Measurements from ENCODE around the gene LAMC1. TPM values are rescaled to one million over a fixed set of nuclear protein-coding genes. Genes with fewer than 3 reads are reported as not detected.
A peak's percentile ranks its signal among the peaks of the same experiment; 100 is the strongest.
"Not testable (repeated sequence)": the region's sequence is repeated elsewhere in the genome, so short reads cannot be mapped to it uniquely, and the experiment has no call there.

Gene LAMC1
- total RNA-seq, 1 experiment from 2014 or later = 383 TPM

GRCh38 chr1:183043872-183044854, 20.9 kb downstream of the LAMC1 start:
- DNase-seq (ENCODE audit: low read depth) = peak; percentile 90

- no peak for DNase-seq (ENCODE audit: low read depth)
Observed at GRCh38 chr1:183044893-183045649, 21.9 kb downstream of the LAMC1 start.

- no peak for DNase-seq (ENCODE audit: low read depth)
Observed at GRCh38 chr1:183048087-183049085, 25.2 kb downstream of the LAMC1 start.

- DNase-seq (ENCODE audit: low read depth) = no peak
Observed at GRCh38 chr1:183051546-183051945, 28.3 kb downstream of the LAMC1 start.

GRCh38 chr1:183052861-183053260, 29.6 kb downstream of the LAMC1 start:
- no peak for DNase-seq (ENCODE audit: low read depth)

GRCh38 chr1:183058851-183059502, 35.8 kb downstream of the LAMC1 start:
- DNase-seq (ENCODE audit: low read depth) = peak; percentile 48

GRCh38 chr1:183061194-183061593, 38.0 kb downstream of the LAMC1 start:
- DNase-seq (ENCODE audit: low read depth) = no peak

- DNase-seq (ENCODE audit: low read depth) = peak; percentile 56
Observed at GRCh38 chr1:183063349-183063748, 40.1 kb downstream of the LAMC1 start.

GRCh38 chr1:183065168-183065706, 42.0 kb downstream of the LAMC1 start:
- DNase-seq (ENCODE audit: low read depth) = no peak

- DNase-seq (ENCODE audit: low read depth) = not testable (repeated sequence)
Observed at GRCh38 chr1:183066432-183066831, 43.2 kb downstream of the LAMC1 start.

- peak; percentile 35 for DNase-seq (ENCODE audit: low read depth)
Observed at GRCh38 chr1:183069562-183070216, 46.5 kb downstream of the LAMC1 start.

GRCh38 chr1:183070234-183070922, 47.2 kb downstream of the LAMC1 start:
- no peak for DNase-seq (ENCODE audit: low read depth)

- peak; percentile 94 for DNase-seq (ENCODE audit: low read depth)
Observed at GRCh38 chr1:183070923-183071618, 47.9 kb downstream of the LAMC1 start.

- DNase-seq (ENCODE audit: low read depth) = peak; percentile 29
Observed at GRCh38 chr1:183072595-183072994, 49.4 kb downstream of the LAMC1 start.

- DNase-seq (ENCODE audit: low read depth) = no peak
Observed at GRCh38 chr1:183073320-183073719, 50.1 kb downstream of the LAMC1 start.

GRCh38 chr1:183074215-183074614, 51.0 kb downstream of the LAMC1 start:
- no peak for DNase-seq (ENCODE audit: low read depth)

GRCh38 chr1:183075861-183076260, 52.6 kb downstream of the LAMC1 start:
- DNase-seq (ENCODE audit: low read depth) = peak; percentile 96

GRCh38 chr1:183077097-183077496, 53.9 kb downstream of the LAMC1 start:
- DNase-seq (ENCODE audit: low read depth) = peak; percentile 49
